HepG2 (cell line): ENCODE data around the gene ERBB3. TPM values are rescaled to one million over a fixed set of nuclear protein-coding genes. Genes with fewer than 3 reads are reported as not detected.
A peak's percentile ranks its signal among the peaks of the same experiment; 100 is the strongest.

Experiments used
- ELF4 ChIP-seq: sonication (generic); formaldehyde crosslinking; IDR thresholded peaks from 2 replicates; pipeline ENCODE4 v1.5.0; 2020; ENCODE audit warnings: missing genetic modification reagents, mild to moderate bottlenecking, moderate library complexity, borderline replicate concordance
- KAT7 ChIP-seq: IDR thresholded peaks from 2 replicates; pipeline ENCODE4 v1.6.1; 2018; ENCODE audit warnings: borderline replicate concordance, missing compliant biosample characterization
- KLF11 ChIP-seq: IDR thresholded peaks from 2 replicates; pipeline ENCODE4 v1.6.1; 2016; ENCODE audit warnings: missing compliant biosample characterization
- NFATC3 ChIP-seq: sonication (generic); formaldehyde crosslinking; IDR thresholded peaks from 2 replicates; pipeline ENCODE4 v1.5.1; 2020; ENCODE audit warnings: mild to moderate bottlenecking, missing genetic modification reagents
- NR3C1 ChIP-seq: sonication (generic); formaldehyde crosslinking; IDR thresholded peaks from 2 replicates; pipeline ENCODE4 v1.4.0; 2020; ENCODE audit warnings: missing genetic modification reagents
- RERE ChIP-seq: IDR thresholded peaks from 2 replicates; pipeline ENCODE4 v1.6.1; 2016; ENCODE audit warnings: low read depth, missing genetic modification reagents, missing compliant biosample characterization
- SMARCC2 ChIP-seq: fragments of 450-650 bp; IDR thresholded peaks from 2 replicates; pipeline ENCODE4 v1.6.1; 2017; ENCODE audit warnings: antibody characterized with exemption, mild to moderate bottlenecking
- TOPORS ChIP-seq: sonication (generic); formaldehyde crosslinking; IDR thresholded peaks from 2 replicates; pipeline ENCODE4 v1.8.0; 2023; ENCODE audit warnings: mild to moderate bottlenecking, missing genetic modification reagents
- ZBTB1 ChIP-seq: sonication (generic); formaldehyde crosslinking; IDR thresholded peaks from 2 replicates; pipeline ENCODE4 v1.4.0; 2020; ENCODE audit warnings: missing genetic modification reagents, borderline replicate concordance
- ZFP36L1 ChIP-seq: sonication (generic); formaldehyde crosslinking; IDR thresholded peaks from 2 replicates; pipeline ENCODE4 v1.8.0; 2022; ENCODE audit warnings: mild to moderate bottlenecking, missing genetic modification reagents, moderate library complexity
- ZNF292 ChIP-seq: sonication (generic); formaldehyde crosslinking; IDR thresholded peaks from 2 replicates; pipeline ENCODE4 v1.8.1; 2022; ENCODE audit warnings: mild to moderate bottlenecking, low read depth, missing genetic modification reagents, borderline replicate concordance
- ZNF512 ChIP-seq: sonication (generic); formaldehyde crosslinking; IDR thresholded peaks from 2 replicates; pipeline ENCODE4 v1.4.0; 2020; ENCODE audit warnings: mild to moderate bottlenecking, missing genetic modification reagents
- ZNF550 ChIP-seq: sonication (generic); formaldehyde crosslinking; IDR thresholded peaks from 2 replicates; pipeline ENCODE4 v1.4.0; 2020; ENCODE audit warnings: mild to moderate bottlenecking, missing genetic modification reagents, borderline replicate concordance
- ZNF616 ChIP-seq: sonication (generic); formaldehyde crosslinking; IDR thresholded peaks from 2 replicates; pipeline ENCODE4 v1.5.0; 2020; ENCODE audit warnings: low read depth, mild to moderate bottlenecking, missing genetic modification reagents
- ZNF800 ChIP-seq: sonication (generic); formaldehyde crosslinking; IDR thresholded peaks from 2 replicates; pipeline ENCODE4 v1.4.0; 2020; ENCODE audit warnings: missing genetic modification reagents
- ZSCAN5A ChIP-seq: sonication (generic); formaldehyde crosslinking; IDR thresholded peaks from 2 replicates; pipeline ENCODE4 v1.8.0; 2022; ENCODE audit warnings: mild to moderate bottlenecking, missing genetic modification reagents, borderline replicate concordance
- polyA plus RNA-seq, 8 experiments: library from polyadenylated mRNA; depleted of rRNA in 3 of 8; stranded (reverse) in 7 of 8; unstranded in 1 of 8; fragments of >200 nt; fragmentation: Illumina TruSeq in 4 of 8; extraction: Trizol in 4 of 8; gene quantifications; 2 replicates each; pipeline versions ENCODE4 v1.2.1 to v1.2.3, GENCODE V29; 2011 to 2016; ENCODE audit warnings: low read depth in 4 of 8, missing spikeins in 1 of 8, mixed read lengths in 1 of 8; ENCODE audit not compliant: insufficient read depth in 1 of 8
- total RNA-seq, 5 experiments: library from RNA; depleted of rRNA; stranded (reverse); fragments of >200 nt; fragmentation: Illumina TruSeq; extraction: Trizol; gene quantifications; 2 replicates each; pipeline ENCODE4 v1.2.3, GENCODE V29; 2016; ENCODE audit warnings: low read depth in 1 of 5

ERBB3 gene
- total and polyA plus RNA-seq, 2 of the 13 experiments (the other 11 are each of a cell fraction or from before 2014, with no cell fraction given) = 93.6 to 358 TPM

GRCh38 chr12:56116267-56117081 is 36.5 kb downstream of the ERBB3 start, which contains the start of gene RPL41 (continued):
- TF ChIP-seq ZSCAN5A (CRISPR knock-in tag) = no peak
- no peak for TF ChIP-seq ZNF292 (CRISPR knock-in tag)
- TF ChIP-seq KLF11 = 0 out of 2 replicates have a peak, but pooled peaks have one; percentile 68
- peak; percentile 75; the same call in 1 of the 2 replicates for TF ChIP-seq ELF4
- peak; percentile 67; the same call in 1 of the 2 replicates for TF ChIP-seq ZNF800 (CRISPR knock-in tag)
- TF ChIP-seq ZNF550 (CRISPR knock-in tag) = no peak
- TF ChIP-seq ZBTB1 (CRISPR knock-in tag) = peak; percentile 38; the same call in 1 of the 2 replicates
- no peak for TF ChIP-seq NR3C1 (CRISPR knock-in tag)
- peak; percentile 27; the same call in 1 of the 2 replicates for TF ChIP-seq RERE (CRISPR knock-in tag)
- TF ChIP-seq ZFP36L1 (CRISPR knock-in tag) = peak; percentile 82; the same call in 1 of the 2 replicates
- TF ChIP-seq NFATC3 (CRISPR knock-in tag) = no peak
- TF ChIP-seq KAT7 = peak; percentile 28
- no peak for TF ChIP-seq SMARCC2
- 0 out of 2 replicates have a peak, but pooled peaks have one; percentile 43 for TF ChIP-seq TOPORS (CRISPR knock-in tag)
- TF ChIP-seq ZNF616 (CRISPR knock-in tag) = 0 out of 2 replicates have a peak, but pooled peaks have one; percentile 36
- peak; percentile 85 for TF ChIP-seq ZNF512
